Vagina (tissue), 2 donors: ENCODE measurements around the gene CBR3.

Experiments
- CTCF ChIP-seq, 3 experiments: fragments of 450-650 bp in 2 of 3; fragments of 200-600 bp in 1 of 3; sonication (generic) in 1 of 3; IDR thresholded peaks; one replicate each; pipeline ENCODE4 v1.5.1; 2017 to 2019; ENCODE audit warnings: antibody characterized with exemption in 3 of 3, mild to moderate bottlenecking in 2 of 3, moderate library complexity in 2 of 3
- POLR2A ChIP-seq, 2 donors: fragments of 450-650 bp; IDR thresholded peaks; one replicate each; pipeline ENCODE4 v1.6.1; 2017; ENCODE audit warnings: antibody characterized with exemption in 2 of 2, mild to moderate bottlenecking in 2 of 2, moderate library complexity in 2 of 2
- POLR2AphosphoS5 ChIP-seq, 2 donors: sonication (generic); formaldehyde crosslinking; IDR thresholded peaks; one replicate each; pipeline ENCODE4 v1.9.0; 2017; ENCODE audit warnings: antibody characterized with exemption in 2 of 2, mild to moderate bottlenecking in 2 of 2, low read depth in 1 of 2; ENCODE audit not compliant: insufficient read depth in 1 of 2

GRCh38 chr21:36149788-36150711 is 15.2 kb downstream of the CBR3 start:
- TF ChIP-seq POLR2A (IDR thresholded peaks at IDR 0.05) (no peak), CTCF (IDR thresholded peaks at IDR 0.05) (no peak), POLR2AphosphoS5 (IDR thresholded peaks at IDR 0.05; ENCODE audit: insufficient read depth in 1 of 2, low read depth in 1 of 2) (no peak)
